Small intestine (tissue), 7 donors: ENCODE results near the gene SLC6A17. TPM values are rescaled to one million over a fixed set of nuclear protein-coding genes. Genes with fewer than 3 reads are reported as not detected.

Source experiments
- DNase-seq, 2 donors: peaks; one replicate each; pipeline versions ENCODE4 v3.0.0 to v3.0.0-alpha.2; 2013
- FAIRE-seq: peaks from 2 replicates; lab custom pipeline; 2012; peaks lifted over from hg19 to GRCh38; lab: Jason Lieb, UNC
- H3K27ac ChIP-seq, 3 donors: one replicate each; pipeline ENCODE4 v1.5.1; 2013; ENCODE audit warnings: low read length in 2 of 3, mild to moderate bottlenecking in 2 of 3, control low read depth in 1 of 3, inconsistent platforms in 1 of 3, low read depth in 1 of 3, moderate library complexity in 1 of 3
- H3K27me3 ChIP-seq, 3 donors: one replicate each; pipeline ENCODE4 v1.6.1; 2013; ENCODE audit warnings: low read length in 3 of 3, inconsistent platforms in 1 of 3; ENCODE audit not compliant: control insufficient read depth in 3 of 3, insufficient read depth in 3 of 3
- H3K36me3 ChIP-seq, 3 donors: one replicate each; pipeline ENCODE4 v1.6.1; 2013; ENCODE audit warnings: low read length in 3 of 3, inconsistent platforms in 1 of 3, low read depth in 1 of 3, mild to moderate bottlenecking in 1 of 3, moderate library complexity in 1 of 3; ENCODE audit not compliant: control insufficient read depth in 3 of 3, insufficient read depth in 2 of 3
- H3K4me1 ChIP-seq, 3 donors: one replicate each; pipeline ENCODE4 v1.6.1; 2013; ENCODE audit warnings: low read length in 2 of 3, inconsistent platforms in 1 of 3, low read depth in 1 of 3, mild to moderate bottlenecking in 1 of 3, moderate library complexity in 1 of 3; ENCODE audit not compliant: control insufficient read depth in 3 of 3, insufficient read depth in 2 of 3
- H3K4me3 ChIP-seq, 3 donors: one replicate each; pipeline ENCODE4 v1.5.1; 2013; ENCODE audit warnings: low read length in 3 of 3, control low read depth in 1 of 3, inconsistent platforms in 1 of 3, low read depth in 1 of 3, mild to moderate bottlenecking in 1 of 3, moderate library complexity in 1 of 3
- H3K9me3 ChIP-seq, 2 donors: one replicate each; pipeline ENCODE4 v1.6.1; 2013; ENCODE audit warnings: low read depth in 1 of 2, low read length in 1 of 2; ENCODE audit not compliant: control insufficient read depth in 2 of 2, insufficient read depth in 1 of 2
- WGBS, 3 donors: extraction: QIAGEN DNeasy Blood & Tissue Kit; methylation state at CpG; one replicate each; pipeline ENCODE4 v1.1.7; 2013; 5-methylcytosine and 5-hydroxymethylcytosine counted together
- polyA plus RNA-seq, 4 donors: library from polyadenylated mRNA; stranded (reverse) in 3 of 4; unstranded in 1 of 4; fragments of 200-250 nt in 3 of 4; fragments of 120-200 nt in 1 of 4; gene quantifications; one replicate each; pipeline versions ENCODE4 v1.2.1 to v1.2.3, GENCODE V29; 2013
- donor health status: healthy with polysubstance abuse.
- donor health status: control.
- donor health status: control.
- donor health status: Bipolar disorder and iron deficiency.
- donor health status: healthy.

The SLC6A17 gene
- polyA plus RNA-seq, 4 donors, result under 0.01 to 0.49 TPM; not detected in 2

DNA sequence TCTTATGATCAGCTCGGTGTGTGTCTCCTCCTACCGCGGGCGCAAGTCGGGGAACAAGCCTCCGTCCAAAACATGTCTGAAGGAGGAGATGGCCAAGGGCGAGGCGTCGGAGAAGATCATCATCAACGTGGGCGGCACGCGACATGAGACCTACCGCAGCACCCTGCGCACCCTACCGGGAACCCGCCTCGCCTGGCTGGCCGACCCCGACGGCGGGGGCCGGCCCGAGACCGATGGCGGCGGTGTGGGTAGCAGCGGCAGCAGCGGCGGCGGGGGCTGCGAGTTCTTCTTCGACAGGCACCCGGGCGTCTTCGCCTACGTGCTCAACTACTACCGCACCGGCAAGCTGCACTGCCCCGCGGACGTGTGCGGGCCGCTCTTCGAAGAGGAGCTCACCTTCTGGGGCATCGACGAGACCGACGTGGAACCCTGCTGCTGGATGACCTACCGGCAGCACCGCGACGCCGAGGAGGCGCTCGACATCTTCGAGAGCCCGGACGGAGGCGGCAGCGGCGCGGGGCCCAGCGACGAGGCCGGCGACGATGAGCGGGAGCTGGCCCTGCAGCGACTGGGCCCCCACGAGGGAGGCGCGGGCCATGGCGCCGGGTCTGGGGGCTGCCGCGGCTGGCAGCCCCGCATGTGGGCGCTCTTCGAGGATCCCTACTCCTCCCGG lies 61.3 kb downstream of the SLC6A17 start:
- Histone ChIP-seq H3K4me3 (peak overlapping the region in 2 of 3 donors; percentile 39 to 75), H3K9me3 (no peaks in the 10 kb centered on the region), H3K27ac (no peak overlapping the region), H3K36me3 (peaks cover 0 to 3% (median 0%) of the 10 kb centered on the region in 3 donors), H3K4me1 (peaks cover 0 to 14% (median 0%) of the 10 kb centered on the region in 3 donors), H3K27me3 (peaks cover 0 to 48% (median 7%) of the 10 kb centered on the region in 3 donors)
- peak in 1 of 2 donors; percentile 56 for DNase-seq
- FAIRE-seq, result no peak
- WGBS, 3 donors, result 6 to 26% (median 23%) methylated on average over 76 to 81 of the region's 81 CpGs

DNA sequence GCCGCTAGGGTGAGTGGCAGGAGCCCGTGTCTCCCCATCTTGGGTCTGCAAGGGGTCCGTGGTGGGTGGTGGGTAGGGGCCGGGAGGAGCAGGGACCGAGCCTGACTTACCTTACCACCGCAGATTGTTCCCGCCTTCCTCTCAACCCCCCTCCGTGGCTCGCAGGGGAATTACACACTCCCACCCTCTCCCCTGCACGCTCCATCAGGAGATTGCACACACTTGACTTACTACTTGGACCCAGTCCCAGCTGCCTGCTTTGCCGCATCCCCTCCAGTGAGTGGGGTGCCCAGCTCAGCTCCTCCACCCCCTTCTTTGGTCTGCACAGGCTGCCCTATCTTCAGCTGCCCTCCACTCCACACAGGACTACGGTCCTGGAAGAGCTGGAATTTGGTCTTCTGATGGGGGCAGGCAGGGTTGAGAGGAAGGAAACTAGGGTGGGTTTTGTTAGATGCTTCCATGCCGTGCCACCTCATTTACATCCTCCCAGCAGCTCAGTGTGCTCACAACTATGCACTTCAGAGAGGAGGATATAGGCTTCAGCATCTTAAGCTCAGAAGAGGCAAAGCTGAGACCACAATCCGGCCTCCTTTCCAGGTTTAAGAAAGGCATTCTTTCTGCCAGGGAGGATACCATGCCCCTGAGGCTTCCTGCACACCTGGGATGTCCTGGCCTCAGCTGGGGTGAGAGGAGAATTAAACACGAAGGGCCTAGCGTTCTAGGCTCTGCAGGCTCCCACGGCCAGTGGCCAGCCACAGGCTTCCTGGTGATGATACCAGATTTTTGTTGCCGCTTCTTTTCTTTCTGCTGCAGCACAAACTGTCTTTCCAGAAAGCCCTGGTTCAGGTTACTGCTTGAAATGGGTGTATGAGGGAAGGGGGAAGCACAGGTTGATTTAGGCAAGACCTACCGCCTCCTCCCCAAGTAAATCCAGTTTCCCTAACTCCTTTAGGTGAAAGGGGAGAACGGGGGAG lies 62.2 kb downstream of the SLC6A17 start:
- peaks cover 0 to 14% (median 0%) of the 10 kb centered on the region in 3 donors for H3K4me1 ChIP-seq
- WGBS, 3 donors, result 56 to 81% (median 76%) methylated on average over 18 to 20 of the region's 20 CpGs

DNA sequence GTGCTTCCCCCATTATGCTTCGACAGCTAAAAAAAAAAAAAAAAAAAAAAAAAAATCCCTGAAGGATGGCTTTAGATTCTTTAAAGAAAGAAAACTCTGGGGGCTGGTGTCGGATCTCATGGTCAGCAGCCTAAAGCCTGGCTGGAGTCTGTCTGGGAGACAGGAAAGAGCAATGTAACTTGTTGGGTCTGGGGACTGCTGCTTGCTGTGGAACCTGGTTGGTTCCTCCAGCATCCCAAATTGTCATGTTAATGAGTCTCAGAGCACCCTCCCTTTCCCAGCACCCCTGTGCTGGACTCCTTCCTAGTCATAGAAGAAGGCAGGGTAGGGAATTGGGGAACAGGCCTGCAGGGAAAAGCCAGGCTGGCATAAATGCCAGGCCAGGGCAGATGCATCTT lies 62.8 kb downstream of the SLC6A17 start:
- H3K4me3 ChIP-seq, result no peak overlapping the region
- H3K36me3 ChIP-seq, result peaks cover 0 to 5% (median 0%) of the 10 kb centered on the region in 3 donors
- 77 to 93% (median 90%) methylated on average over 2 of the region's 2 CpGs for WGBS, 3 donors
- H3K4me1 ChIP-seq, result peaks cover 0 to 14% (median 0%) of the 10 kb centered on the region in 3 donors
- DNase-seq, result no peak
- H3K27ac ChIP-seq, result no peak overlapping the region
- FAIRE-seq, result no peak
- H3K27me3 ChIP-seq, result peaks cover 0 to 40% (median 7%) of the 10 kb centered on the region in 3 donors
- no peaks in the 10 kb centered on the region for H3K9me3 ChIP-seq

More for the DNA sequence above, 62.2 kb downstream of the SLC6A17 start:
- H3K27me3 ChIP-seq, result peaks cover 0 to 45% (median 7%) of the 10 kb centered on the region in 3 donors
- H3K36me3 ChIP-seq, result peaks cover 0 to 5% (median 0%) of the 10 kb centered on the region in 3 donors
- peak overlapping the region in 1 of 3 donors; percentile 75 for H3K4me3 ChIP-seq
- H3K27ac ChIP-seq, result no peak overlapping the region
- H3K9me3 ChIP-seq, result no peaks in the 10 kb centered on the region
- DNase-seq, result no peak
- FAIRE-seq, result no peak

DNA sequence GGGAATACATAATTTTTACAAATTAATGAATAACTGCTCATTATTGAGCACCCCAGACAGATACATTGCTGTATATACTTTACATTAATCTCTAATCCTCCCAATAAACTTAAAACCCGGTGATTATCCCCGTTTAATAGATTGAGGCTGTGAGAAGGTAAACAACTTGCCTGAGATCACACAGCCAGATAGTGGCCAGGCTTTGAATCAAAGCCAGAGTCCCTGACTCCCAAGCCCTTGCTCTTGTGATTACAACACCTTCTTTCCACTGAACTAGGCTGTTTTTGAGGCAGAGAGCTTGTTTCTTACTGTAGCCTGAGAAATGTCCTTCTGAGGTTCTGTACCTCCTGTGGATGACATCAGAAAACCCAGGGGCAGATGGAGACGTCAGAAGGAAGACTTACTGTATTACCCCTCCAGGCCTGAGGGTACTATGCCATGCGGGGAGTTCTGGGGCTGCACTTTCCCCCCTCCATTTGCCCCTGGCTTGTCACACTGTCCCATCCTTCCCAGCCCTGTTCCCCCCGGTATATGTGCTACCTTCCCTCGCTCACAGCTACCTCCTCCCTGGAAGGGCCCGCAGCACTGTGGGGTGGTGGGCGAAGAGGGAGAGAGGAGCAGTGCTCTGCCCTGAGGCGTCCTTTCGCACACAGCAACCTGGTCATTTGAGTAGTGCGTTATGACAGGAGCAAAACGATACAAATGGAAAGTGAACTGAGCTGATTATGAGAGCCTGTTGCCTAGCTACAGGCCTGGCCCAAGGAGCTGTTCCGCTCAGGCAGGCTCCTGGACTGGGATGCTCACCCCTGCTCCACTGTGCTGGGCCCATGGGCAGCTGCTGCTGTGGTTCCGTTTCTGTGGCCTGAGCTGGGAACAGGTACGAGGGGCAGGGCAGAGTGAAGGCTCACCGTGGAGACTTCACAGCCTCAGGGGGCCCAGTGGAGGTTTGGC lies 64.4 kb downstream of the SLC6A17 start:
- peak in 1 of 2 donors; percentile 7 for DNase-seq
- WGBS, 3 donors, result 72 to 82% (median 74%) methylated on average over 16 of the region's 16 CpGs
- Histone ChIP-seq H3K4me1 (peaks cover 0 to 7% (median 0%) of the 10 kb centered on the region in 3 donors), H3K9me3 (no peaks in the 10 kb centered on the region), H3K36me3 (peaks cover 0 to 5% (median 0%) of the 10 kb centered on the region in 3 donors), H3K27me3 (peaks cover 0 to 31% (median 7%) of the 10 kb centered on the region in 3 donors), H3K27ac (no peak overlapping the region), H3K4me3 (no peak overlapping the region)
- FAIRE-seq, result no peak

DNA sequence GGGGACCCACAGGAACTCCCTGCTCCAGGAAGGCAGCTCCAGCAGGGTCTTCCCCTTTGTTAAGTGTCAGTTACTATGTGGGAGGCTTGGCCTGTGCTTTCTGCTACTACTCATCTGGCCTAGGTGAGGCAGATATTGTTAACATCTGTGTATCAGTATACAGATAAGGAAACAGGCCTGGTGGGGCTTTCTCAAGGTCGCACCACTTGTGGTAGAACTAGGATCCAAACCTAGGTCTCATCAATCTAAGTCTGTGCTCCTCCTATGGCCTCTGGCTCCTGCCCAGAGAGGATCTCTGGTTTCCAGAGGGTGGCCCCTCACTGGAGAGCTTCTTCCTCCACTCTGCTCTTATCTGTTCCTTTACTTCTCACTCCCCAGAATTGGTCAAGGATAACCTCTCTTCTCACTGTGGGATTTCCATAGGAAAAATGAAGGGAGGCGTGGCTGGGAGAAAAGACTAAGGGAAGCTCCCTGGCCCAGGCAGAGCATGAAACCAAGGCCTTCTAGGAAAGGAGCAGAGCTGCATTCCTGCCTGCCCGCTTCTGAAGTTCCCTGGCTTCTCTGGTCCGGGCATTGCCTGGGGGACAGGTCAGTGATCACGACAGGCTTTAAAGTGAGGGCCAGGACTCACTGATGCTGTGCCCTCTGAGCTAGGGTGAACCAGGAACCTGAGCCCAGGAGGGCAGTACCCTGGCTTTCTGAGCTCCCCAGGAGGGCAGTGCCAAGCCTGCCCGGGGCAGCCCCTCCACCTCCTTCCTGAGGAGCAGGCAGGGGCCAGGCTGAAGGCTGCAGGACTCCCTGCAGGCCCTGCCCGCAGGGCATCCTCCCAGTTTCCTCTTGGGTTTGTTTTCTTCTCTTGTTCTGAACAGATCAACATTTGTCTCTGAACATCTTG lies 65.6 kb downstream of the SLC6A17 start:
- DNase-seq, result no peak
- peaks cover 0 to 28% (median 7%) of the 10 kb centered on the region in 3 donors for H3K27me3 ChIP-seq
- H3K36me3 ChIP-seq, result peaks cover 0 to 5% (median 0%) of the 10 kb centered on the region in 3 donors
- FAIRE-seq, result no peak
- H3K9me3 ChIP-seq, result no peaks in the 10 kb centered on the region
- no peak overlapping the region for H3K4me3 ChIP-seq
- peaks cover 0 to 6% (median 0%) of the 10 kb centered on the region in 3 donors for H3K4me1 ChIP-seq
- H3K27ac ChIP-seq, result no peak overlapping the region
- WGBS, 3 donors, result 82 to 86% (median 83%) methylated on average over 7 of the region's 7 CpGs

DNA sequence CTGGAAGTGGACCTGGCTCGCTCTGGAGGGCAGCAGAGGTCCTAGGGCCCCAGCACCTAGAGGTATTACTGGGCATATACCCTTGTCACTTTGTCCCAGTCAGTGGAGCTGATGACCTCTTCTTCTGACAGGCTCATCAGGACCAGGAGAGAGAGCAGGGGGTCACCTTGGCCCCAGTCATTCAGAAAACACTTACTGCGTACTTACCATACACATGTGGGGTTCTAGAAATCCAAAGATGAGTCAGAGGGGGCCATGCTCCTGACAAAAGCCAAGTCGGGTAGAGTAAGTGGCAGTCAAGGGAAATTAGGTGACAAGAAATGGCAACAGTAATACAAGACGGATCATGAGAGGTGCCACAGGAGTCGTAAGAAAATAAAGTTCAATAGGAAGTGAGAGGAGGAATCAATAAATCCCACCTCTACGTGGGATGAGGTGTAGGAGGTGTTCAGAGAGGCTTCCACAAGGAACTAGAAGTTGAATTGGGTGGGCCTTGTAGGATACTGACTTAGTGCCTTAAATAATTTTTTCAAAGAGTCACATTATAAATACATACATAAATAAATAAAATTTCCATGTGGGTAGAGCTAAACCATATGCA lies 66.7 kb downstream of the SLC6A17 start:
- H3K4me1 ChIP-seq, result no peaks in the 10 kb centered on the region
- FAIRE-seq, result no peak

DNA sequence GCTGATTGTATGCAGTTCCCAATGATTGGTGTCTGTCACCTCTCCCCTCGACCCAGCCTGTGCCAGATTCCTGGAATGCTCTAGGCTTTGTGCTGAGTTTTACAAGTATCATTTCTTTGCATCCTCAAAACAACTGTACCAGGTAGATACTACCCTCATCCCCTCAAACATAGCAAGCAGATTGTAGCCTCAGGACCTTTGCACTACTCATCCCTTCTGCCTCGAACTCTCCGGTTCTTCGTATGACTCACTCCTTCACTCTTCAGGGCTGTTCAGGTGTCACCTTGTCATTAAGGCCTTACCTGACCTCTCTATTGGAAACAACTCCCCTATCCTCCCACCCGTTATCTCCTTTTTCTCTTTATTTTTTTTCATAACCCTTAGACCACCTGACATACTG lies 67.8 kb downstream of the SLC6A17 start:
- Histone ChIP-seq H3K4me3 (no peak overlapping the region), H3K9me3 (no peaks in the 10 kb centered on the region), H3K4me1 (no peaks in the 10 kb centered on the region), H3K27ac (no peak overlapping the region), H3K36me3 (peaks cover 0 to 6% (median 0%) of the 10 kb centered on the region in 3 donors), H3K27me3 (peaks cover 0 to 7% (median 0%) of the 10 kb centered on the region in 3 donors)
- no peak for FAIRE-seq
- no peak for DNase-seq
- 72 to 82% (median 76%) methylated on average over 5 of the region's 5 CpGs for WGBS, 3 donors

More for the DNA sequence above, 66.7 kb downstream of the SLC6A17 start:
- WGBS, 3 donors, result 80 to 88% (median 81%) methylated on average over 6 of the region's 6 CpGs
- no peak for DNase-seq
- Histone ChIP-seq H3K9me3 (no peaks in the 10 kb centered on the region), H3K27me3 (peaks cover 0 to 19% (median 2%) of the 10 kb centered on the region in 3 donors), H3K36me3 (peaks cover 0 to 5% (median 0%) of the 10 kb centered on the region in 3 donors), H3K4me3 (no peak overlapping the region), H3K27ac (no peak overlapping the region)
